Measurements from ENCODE around the gene SLC10A3.
"Not testable (repeated sequence)": the region's sequence is repeated elsewhere in the genome, so short reads cannot be mapped to it uniquely, and the experiment has no call there.

Gene SLC10A3

DNA sequence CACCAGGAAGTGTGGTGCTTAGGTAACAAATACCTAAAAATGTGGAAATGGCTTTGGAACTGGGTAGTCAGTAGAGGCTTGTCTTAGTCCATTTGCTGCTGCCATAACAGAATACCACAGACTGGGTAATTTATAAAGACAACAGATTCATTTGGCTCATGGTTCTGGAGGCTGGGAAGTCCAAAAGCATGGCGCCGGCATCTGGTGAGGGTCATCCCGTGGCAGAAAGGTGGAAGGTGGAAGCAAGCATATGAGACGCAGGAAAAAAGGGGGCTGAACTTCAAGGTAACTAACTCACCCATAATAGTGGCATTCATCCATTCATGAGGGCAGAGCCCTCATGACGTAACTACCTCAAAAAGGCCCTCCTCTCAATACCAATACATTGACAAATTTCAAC lies 19.0 kb upstream of the SLC10A3 start:
- no peak for DNase-seq

DNA sequence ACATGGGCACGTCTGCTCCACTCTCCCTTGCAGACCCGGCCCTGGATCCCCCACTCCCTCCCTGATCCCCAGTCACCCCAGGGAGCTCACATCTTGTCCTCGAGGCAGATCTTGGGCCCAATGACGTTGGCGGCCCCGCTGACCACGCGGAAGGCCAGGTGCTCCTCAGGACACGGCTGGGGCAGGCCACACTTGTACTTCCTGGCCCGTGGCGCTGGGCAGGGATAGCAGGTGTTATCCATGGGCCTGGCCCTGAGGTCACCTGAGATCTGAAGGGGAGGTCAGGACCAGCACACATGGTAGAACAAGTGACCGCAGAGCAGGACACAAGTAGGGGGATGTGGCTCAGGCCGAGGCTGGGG lies 17.9 kb upstream of the SLC10A3 start:
- DNase-seq = no peak

DNA sequence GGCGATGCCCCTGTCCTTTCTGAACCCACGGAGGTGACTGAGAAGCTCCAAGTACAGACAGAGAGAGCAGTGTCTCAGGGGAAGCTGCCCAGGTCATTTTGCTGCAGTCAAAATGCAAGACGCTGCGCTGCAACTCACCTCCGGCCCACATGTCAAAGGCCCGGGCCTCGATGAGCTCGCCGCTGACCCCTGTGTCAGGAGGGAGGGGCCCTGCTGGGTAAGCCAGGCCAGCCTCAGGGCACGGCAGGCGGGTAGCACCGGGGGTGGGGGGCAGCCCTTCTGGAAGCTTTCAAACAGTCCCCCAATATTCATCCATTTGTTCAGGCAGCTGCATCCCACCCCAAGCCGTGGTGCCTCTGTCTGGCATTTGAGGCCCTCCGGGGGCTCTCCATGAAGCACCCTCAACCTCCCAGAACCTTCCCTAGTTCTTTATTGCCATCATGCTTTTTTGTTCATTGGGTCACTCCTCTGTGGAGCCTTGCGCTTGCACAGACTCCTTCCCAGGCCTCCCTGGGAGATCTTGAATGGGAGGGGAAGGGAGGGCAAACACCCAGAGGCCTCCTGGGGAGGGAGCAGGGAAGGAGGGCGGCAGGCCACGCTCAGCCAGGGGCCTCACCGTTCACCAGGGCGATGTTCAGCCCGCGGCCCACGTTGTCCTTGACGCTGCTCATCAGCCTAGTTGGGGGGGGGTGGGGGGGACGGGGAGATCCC lies 17.4 kb upstream of the SLC10A3 start:
- DNase-seq = no peak

DNA sequence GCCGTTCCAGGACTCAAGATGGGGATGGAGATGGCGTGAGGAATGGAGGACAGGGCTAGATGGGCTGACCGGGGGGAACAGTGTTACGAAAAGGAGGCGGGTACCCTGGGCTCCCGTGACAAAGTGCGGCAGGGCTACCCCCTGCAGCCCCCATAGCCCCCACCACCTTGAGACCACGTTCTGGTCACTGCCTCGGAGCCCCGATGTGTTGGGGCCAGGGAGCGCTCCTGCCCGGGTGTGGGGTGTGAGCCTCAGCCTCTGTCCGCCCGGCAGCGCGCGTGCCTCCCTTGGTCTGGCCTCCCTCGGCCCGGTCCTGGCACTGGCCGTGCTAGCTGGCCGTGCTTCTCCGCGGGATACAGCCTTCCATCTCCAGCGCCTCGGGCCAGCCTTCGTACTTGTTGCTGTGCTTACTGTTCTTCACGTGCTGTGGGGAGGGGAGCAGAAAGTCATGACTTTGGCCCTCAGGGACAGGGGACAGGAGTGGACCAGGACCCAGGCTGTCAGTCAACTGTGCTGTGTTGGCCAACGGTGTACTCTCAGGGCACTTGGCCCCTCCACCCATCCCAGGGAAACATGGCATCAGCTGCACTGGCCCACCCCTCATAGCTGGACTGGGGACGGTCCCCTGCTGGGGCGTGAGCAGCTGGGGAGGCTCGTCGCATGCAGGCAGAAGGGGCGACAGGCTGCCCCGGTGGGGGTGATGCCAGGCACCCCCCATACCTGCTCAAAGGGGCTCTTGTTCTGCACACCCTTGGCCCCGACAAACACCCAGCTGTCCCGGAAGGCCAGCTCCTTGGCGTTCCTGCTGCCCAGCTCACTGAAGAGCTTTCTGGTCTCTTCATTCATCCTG lies 16.3 kb upstream of the SLC10A3 start:
- no peak for DNase-seq

DNA sequence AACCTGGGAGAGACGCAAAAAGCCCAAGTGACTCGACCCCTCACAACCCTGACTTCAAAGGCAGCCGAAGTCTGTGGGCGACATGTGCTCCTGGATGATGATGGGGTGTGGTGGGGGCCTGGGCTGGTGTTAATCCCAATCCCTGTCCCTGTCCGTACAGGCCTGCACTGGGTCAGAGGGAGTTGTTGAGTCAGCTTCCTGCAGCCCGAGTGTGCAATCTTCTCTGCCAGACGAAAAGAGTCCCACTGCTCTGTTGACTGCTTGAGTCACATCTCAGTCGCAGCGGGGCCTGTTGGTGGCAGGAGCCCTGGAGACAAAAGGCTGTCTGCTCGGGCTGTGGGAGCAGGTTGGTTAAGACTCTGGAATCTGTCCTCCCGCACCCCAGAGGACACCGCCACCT lies 15.3 kb upstream of the SLC10A3 start:
- DNase-seq = no peak

DNA sequence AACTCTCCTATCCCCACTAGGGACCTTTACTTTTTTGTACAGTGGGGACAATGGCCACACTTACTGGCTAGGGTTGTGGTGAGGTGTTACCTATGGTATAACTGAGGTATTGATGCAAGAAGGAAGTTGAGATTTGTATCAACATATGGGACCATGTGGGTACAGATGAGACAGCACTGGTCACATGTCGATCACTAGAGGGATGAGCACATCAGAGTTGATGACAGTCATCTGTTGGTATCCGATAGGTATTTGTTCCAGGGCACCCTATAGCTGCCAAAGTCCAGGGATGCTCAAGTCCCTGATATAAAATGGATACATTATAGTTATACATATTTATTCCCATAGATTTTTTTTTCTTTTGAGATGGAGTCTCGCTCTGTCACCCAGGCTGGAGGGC lies 12.6 kb upstream of the SLC10A3 start:
- DNase-seq = no peak

DNA sequence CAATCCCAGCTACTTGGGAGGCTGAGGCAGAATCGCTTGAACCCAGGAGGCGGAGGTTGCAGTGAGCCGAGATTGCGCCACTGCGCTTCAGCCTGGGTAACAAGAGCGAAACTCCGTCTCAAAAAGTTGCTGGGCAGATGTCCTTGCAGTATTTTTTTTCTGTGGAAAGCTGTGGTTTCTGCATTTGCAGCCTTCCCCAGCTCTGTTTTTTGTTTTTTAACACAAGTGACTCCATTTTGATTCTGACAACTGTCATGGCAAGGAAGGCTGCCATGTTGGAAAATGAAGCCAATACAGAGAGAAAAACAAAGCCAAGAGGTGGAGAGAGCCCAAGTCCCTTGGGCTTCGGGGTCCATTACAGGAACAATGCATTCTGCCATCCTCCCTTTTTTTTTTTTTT lies 11.7 kb upstream of the SLC10A3 start:
- DNase-seq = no peak

DNA sequence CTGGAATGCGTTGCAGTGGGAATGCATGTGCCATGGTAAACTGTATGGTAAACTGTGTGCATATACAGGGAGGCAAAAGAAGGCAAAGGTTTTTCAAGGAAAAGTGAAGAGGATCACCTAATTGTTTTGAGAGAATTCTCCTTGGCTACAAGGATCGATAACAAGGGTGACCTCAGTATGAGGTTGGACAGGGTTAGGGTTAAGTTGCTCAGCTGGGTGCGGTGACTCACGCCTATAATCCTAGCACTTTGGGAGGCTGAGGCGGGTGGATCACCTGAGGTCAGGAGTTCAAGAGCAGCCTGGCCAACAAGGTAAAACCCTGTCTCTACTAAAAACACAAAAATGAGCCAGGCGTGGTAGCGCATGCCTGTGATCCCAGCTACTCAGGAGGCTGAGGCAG lies 11.0 kb upstream of the SLC10A3 start:
- DNase-seq = not testable (repeated sequence)

DNA sequence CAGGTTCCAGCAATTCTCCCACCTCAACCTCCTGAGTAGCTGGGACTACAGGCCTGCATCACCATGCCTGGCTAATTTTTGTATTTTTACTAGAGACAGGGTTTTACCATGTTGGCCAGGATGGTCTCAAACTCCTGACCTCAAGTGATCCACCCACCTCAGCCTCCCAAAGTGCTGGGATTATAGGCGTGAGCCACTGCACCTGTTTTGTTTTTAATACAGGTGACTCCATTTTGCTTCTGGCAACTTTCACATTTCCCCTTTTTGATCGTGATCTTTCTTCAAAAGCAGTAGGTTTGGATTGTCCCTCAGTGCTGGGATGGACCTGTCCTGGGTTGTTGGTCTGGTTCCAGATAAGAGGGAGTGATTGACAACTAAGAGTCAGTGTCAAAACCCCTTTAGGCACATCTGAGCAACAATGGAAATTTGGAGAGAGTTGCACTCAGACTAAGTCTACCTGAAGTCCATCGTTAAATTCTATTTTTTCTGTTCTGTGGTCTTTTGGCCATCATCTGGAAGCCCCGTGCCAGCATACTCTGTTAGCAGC lies 6.2 kb upstream of the SLC10A3 start:
- not testable (repeated sequence) for DNase-seq

DNA sequence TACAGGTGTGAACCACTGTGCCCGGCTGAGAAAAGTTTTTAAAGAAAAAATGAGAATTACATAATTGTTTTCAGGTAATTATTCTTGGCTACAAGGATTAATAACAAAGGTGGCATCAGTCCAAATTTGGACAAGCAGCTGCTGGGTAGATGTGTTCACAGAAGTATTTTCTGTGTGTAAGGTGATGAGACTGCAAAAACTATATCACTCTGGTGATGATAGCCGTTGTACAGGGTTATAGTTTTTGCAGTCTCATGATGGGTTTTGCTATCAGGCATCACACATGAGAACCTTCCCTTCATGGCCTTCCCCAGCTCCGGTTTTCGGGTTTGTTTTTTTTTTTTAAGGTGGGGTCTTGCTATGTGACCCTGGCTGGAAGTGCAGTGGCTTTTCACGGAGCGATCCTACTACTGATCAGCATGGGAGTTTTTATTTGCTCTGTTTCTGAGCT lies 5.1 kb upstream of the SLC10A3 start:
- DNase-seq = no peak

DNA sequence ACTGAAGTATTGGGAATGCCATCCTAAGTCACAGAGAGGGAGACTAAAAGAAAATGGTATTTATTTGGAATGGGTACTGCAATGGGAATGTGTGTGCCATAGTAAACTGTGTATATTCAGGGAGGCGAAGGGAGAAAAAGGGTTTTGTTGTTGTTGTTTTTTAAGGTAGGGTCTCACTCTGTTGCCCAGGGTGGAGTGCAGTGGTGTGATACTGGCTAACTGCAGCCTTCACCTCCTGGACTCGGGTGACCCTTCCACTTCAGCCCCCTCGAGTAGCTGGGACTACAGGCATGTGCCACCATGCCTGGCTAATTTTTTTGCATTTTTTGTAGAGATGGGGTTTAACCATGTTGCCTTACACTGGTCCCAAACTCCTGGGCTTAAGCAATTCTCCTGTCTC lies 4.3 kb upstream of the SLC10A3 start:
- no peak for DNase-seq

DNA sequence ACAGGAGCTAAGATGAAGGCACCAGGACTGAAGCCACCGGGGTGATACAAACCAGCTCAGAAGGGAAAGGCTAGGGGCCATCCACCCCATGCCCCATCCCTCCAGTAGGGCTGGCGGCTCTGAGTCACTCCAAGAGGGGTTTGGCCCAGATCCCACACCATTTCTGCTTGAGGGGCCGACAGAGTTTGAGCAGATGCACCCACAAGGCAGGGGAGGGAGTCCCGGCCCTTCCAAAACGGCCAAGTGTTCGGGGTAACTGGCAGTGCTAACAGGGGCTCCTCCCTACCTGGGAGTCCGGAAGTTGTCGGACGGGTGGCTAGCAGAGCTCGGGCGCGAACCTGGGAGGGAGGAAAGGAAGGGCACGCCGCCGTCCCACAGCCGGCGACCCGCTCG lies 412 bp downstream of the SLC10A3 start:
- DNase-seq = no peak

DNA sequence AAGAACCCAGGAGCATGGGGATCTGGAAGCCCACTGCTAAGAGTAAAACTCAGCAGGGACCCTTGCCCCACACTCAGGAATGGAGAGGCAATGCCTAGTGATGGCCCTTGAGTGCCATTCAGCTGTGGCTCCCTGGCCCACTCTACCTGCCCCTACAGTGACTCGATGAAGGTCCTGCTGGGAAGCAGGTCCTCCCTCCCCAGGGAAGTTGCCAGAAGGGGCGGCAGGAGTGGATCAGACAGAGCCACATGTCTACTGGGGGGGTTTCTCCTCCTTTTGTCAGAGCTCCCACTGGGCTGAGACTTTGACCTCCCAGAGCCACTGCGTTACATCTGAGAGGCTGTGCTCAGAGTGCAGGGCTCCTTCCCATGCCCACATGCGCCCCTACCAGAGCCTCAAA lies 1.2 kb downstream of the SLC10A3 start:
- no peak for DNase-seq

DNA sequence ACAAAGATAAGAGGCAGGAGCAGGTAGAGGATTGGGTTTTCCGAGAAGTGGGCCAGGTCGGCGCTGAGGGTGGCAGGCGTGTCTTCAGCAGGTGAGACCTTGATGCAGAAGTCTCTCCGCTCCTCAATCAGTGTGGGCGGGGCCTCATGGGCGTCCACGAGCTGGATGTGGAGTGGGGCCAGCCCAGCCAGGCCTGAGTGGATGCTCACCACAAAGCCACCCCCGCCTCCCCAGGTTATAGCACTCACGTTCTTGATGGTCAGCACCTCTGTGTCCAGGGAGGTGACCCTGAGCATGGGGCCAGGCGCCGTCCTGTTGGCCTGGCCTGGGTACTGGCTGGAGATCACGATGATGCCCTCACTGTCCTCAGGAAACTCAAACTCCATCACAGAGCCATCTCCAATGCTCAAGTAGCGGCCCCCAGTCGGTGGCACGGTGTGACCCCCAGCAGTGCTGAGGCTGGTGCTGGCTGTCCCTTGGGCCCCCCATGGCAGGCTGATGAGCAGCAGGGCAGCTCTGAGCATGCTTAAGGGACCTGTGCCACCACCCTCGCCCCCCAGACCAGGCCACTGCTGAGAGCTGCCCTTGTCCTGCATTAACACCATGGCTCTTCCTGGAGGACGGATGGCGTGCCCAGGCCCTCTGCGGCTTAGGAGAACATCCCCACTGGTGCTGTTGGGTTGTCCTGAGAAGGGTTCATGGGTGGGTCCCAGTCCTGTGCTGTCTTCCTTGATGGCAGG lies 1.9 kb downstream of the SLC10A3 start:
- no peak for DNase-seq

DNA sequence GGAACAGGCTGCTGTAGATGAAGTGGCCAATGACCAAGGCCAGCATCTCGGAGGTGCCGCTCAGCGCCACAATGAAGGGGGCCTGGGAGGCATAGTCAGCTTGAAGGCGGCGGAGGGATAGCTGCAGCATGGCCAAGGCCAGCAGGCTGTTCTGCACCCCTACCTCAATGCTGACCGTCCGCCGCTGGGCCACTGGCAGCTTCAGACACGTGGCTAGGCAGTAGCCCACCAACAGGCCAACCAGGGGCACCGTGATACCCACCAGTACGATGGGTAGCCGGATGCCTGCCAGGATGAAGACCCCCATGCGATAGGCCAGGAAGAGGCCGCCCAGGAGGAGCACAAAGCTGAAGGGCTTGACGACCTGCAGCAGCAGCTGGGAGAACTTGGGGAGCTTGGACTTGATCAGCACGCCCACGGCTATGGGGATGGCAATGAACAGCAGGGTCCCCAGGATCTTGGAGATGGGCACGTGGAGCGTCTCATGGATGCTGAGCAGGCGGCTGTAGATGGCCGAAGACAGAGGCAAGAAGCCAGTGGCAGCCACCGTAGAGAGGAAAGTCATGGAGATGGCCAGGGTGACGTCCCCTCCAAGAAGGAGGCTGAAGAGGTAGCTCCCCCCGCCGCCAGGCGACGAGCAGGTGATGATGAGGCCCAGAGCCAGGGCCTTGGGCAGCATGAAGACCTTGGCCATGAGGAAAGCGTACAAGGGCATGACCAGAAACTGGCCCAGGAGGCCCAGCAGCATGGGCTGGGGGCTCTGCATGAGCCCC lies 2.7 kb downstream of the SLC10A3 start:
- no peak for DNase-seq

DNA sequence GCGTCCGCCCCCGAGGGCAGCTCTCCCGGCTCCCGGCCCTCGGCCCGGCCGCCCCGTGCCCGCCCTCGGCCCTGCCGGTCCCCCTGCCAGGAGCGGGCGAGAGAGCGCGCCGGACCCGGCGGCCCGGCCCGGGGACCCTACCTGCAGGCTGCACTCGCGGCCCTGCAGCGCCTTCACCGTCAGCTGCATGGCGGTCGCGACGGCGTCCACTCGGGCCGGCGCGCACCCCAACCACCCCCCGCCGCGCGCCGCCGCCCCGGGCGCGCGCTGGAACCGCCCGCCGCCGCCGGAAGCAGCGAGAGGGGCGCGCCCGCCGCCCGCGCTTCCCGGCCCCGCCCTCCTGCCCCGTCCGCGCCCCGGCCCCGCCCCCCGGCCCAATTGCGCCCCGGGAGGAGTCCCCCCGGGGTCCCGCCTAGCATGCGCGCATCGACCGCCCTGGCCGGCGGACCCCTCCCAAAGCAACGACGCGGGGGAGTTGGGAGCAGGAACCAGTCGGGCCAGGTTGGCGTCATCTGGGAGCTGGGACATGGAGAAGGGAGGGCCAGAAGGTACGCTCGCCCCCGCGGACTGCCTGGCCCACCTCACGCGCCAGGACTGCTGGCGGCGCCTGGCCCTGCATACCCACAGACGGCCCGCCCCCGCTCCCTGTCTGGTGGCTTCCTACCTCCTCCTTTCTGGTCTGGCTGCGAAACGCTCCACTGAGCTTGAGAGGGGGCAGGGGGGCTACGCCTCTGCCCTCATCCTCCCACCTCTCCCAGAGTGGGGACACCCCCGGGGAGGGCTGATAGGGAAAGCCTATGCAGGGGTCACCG lies 3.8 kb downstream of the SLC10A3 start, which contains the start of gene UBL4A:
UBL4A (minus strand) TSS at position 220 of the 812 bp plus-strand sequence; CDS start at position 189, 31 bp downstream.
- peak in 1 of 4 experiments; percentile 43 for DNase-seq

DNA sequence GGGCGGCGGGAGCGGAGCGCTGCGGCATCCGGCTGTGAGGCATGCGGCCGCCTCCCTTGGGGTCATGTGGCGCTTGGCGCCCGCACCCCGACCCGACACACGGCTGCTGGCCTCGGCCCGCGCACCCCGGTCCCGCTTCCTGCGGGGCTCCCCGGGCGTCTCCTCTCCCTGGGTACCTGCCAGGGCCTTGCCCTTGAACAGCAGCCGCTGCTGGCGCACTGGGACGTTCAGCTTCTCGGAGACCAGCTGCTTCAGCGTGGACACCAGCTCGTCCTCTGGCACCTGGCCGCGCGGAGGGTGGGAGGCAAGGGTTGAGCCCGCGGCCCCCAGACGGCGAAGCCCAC lies 4.4 kb downstream of the SLC10A3 start:
- DNase-seq = no peak

DNA sequence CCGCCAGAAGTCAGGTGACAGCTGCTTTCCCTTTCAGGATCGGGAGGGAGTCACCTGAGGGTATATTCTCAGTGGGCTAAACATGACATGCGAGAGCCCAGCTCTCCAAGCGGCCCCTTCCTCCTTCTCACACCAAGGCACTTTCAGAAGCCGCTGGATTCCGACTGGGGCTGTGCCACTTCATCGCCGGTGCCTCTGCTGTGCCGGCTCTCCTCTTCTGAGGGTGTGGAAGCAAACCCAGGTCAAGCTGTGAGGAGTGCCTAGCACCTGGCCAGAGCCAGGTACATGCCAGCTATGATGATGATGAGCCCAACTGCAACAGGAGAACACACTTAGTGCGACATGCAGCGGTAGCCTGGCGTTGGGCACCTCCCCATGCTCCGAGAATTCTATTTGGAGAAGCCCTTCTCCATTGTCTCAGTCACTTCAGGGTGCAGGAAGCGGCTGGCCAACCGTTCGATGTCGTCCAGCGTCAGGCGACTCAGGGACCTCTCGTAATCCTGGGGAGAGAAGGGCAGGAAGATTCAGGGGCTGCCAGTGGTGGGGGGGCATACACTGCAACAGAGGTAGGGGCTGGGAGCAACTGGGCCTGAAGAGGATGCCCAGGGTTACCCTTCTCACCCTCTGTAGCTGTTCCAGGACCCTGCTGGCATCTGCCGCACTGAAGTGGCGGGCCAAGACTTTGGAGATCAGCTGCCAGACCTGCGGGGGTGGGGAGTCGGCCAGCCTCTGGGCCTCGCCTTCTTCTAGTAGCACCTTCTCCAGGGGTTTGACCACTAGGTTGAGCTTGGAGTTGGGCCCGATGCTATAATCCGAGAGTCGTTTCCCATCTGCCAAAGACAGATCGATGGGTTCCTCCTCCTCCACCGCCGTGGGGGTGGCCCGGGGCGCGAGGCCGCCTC lies 5.0 kb downstream of the SLC10A3 start:
- DNase-seq = no peak

DNA sequence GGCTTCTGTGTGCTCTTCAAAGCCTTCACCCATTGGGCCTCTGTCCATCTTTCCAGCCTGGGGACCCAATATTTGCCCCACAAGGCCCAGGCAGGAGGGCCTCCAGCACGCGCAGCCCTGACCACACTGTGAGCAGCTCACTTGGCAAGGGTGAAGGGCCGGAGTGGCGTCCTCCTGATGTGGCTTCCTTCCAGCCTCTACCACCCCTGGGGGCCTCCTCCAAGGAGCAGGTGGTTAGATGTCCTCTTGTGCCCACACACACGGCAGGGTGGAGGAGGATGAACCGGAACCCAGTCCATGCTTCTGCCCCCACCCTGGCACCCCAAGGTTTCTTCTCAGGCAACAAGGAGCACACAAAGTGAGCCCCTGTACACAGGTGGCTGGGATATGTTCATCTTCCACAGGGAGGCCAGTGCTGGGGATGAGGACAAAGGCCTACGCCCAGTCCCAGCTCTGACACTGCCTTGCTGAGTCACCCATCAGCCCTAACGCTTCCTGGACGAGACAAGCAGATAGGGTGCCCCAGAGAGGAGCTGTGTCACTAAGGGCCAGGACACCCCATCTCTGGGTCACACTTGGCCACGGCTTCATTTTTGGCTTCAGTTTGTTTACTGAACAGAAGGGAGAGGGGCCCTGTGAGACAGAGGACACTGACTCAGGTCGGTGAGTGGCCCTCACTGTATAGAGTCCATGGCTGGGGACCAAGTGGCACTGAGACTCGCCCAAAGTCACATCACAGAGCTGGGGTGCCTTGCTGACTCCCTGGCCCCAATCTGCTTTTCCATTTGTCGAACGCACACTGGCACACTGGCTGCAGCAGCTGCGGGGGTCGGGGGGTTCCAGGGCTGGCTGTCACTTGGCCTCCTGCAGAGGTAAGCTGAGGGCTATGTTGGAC lies 5.9 kb downstream of the SLC10A3 start:
- no peak for DNase-seq

DNA sequence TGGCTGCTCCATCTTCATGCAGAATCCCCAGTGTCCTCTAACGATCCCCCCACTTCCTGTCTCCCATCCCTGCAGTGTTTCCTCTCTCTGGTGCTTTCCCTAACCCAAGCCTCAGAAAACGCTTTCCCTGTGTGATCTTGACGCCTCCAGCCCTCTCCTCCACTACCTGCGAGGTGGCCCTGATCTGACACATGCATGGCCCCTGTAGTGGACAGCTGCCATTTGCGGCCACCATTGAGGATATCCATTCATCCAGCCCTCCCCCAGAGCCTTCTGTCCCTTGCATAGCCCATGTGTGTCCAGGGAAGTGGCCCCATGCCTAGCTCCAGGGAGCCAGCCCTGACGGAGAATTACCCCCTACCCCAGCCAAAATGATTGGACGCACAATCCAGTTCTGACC lies 7.1 kb downstream of the SLC10A3 start:
- DNase-seq = no peak

Measured in activated naive CD4-positive, alpha-beta T cell (primary cell).